PC-9 (cell line): ENCODE results near the gene ARMC6.

Experiments used
- EZH2 ChIP-seq: fragments of 200-600 bp; sonication (generic); IDR thresholded peaks from 2 replicates; pipeline ENCODE4 v1.8.0; 2017; ENCODE audit warnings: antibody characterized with exemption, low read depth
- TF ChIP-seq, protein P1 (sequence below): fragments of 200-600 bp; sonication (generic); conservative IDR thresholded peaks from 2 replicates; pipeline ENCODE4 v1.6.1; 2017; ENCODE audit warnings: mixed run types, antibody characterized with exemption, mild to moderate bottlenecking, moderate library complexity

GRCh38 chr19:18998276-18998675, 35.1 kb upstream of the ARMC6 start:
- TF ChIP-seq, protein P1, sequence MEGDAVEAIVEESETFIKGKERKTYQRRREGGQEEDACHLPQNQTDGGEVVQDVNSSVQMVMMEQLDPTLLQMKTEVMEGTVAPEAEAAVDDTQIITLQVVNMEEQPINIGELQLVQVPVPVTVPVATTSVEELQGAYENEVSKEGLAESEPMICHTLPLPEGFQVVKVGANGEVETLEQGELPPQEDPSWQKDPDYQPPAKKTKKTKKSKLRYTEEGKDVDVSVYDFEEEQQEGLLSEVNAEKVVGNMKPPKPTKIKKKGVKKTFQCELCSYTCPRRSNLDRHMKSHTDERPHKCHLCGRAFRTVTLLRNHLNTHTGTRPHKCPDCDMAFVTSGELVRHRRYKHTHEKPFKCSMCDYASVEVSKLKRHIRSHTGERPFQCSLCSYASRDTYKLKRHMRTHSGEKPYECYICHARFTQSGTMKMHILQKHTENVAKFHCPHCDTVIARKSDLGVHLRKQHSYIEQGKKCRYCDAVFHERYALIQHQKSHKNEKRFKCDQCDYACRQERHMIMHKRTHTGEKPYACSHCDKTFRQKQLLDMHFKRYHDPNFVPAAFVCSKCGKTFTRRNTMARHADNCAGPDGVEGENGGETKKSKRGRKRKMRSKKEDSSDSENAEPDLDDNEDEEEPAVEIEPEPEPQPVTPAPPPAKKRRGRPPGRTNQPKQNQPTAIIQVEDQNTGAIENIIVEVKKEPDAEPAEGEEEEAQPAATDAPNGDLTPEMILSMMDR = no peak
- TF ChIP-seq EZH2 = no peak
